ENCODE data around the gene ANKRD40.

ANKRD40 gene

DNA sequence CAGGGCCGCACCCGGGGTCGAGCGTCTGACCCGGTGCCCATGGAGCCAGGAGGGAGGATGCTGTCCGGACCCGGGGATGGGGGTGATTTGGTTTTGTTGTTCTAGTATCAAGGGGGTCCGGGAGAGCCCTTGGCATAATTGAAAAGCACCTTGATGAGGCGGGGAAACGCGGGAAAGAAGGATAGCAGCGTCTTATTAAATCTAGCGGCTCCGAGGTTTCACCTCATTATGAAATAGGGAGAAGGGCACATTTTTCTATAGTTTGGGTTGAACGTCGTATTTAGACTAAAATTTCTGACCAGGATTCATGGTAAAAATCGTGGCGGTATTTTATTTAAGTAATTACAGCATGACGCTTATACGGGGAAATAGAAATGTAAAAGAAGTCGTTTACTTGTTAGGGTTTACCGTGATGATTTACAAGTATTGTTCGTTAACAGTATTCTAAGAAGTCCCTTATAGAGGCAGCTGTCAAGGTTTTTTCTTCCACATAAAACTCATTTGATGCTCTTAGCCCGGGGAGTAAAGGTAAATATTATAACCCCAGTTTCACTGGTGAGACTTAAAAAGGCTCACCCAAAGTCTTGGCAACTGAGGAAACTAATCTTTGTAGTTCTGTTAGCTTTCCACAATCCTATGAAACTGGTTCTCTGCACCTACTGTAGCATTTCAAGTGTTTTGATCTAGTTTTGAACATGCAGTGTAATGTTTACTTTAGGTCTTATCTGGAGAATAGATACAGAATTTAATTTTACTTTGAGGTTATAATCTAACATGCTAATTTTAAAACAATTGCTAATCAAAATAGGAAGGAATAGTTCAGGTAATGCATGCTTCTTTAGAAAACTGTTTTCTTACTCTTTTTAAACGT is 12.4 kb upstream of the ANKRD40 start:
- no peak for TF ChIP-seq CTCF (conservative IDR thresholded peaks at IDR 0.05)

DNA sequence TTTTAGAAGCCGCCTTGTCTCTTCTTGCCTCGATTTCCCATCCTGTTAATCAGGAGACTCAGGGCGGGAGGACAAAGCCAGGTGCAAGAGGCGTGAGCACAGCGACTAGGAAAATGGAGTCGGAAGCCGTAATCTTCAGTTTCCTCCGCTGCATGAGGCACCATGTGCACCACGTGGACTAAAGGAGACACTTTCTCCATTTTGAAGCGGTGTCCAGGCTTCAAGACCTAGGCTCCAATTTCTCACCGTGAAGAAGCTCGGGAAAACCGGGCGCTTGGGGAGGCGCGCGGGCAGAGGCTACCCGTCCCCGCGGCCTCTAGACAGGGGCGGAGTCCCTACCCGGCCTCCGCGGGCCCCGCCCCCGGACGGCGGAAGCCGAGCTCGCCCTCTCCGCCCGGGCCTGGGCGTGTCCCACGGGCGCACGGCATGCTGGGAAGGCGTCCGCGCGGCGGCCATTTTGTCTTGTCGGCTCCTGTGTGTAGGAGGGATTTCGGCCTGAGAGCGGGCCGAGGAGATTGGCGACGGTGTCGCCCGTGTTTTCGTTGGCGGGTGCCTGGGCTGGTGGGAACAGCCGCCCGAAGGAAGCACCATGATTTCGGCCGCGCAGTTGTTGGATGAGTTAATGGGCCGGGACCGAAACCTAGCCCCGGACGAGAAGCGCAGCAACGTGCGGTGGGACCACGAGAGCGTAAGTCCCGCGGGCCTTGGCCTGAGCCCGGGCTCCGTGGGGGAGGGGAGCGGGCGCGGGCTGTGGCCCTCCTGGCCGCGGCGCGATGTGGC is 11.6 kb upstream of the ANKRD40 start, which contains the start of gene LUC7L3:
Gene LUC7L3 (plus strand): TSS at position 460 of the 780 bp plus-strand sequence. CDS start 130 bp downstream, at position 590.
- H3K27ac ChIP-seq = peak within 1 kb of the TSS; percentile 99
- no peak for TF ChIP-seq CTCF (conservative IDR thresholded peaks at IDR 0.05)

More for the DNA sequence above, 12.4 kb upstream of the ANKRD40 start:
- H3K27ac ChIP-seq = peak overlapping the region; percentile 99

DNA sequence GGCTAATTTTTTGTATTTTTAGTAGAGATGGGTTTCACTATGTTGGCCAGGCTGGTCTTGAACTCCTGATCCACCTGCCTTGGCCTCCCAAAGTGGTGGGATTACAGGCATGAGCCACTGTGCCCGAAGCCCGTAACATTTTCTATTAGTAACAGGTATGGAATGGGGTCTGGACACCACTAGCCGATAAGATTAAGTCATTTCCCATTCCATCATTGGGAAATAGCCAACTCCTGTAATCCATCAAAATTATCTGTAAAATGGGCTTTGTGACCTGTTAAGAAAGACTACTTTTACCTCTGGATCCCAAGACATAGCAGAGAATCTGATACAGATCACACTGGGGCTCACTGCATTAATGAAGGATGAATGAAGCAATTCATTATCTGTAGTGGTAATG is 7.8 kb upstream of the ANKRD40 start:
- no peak for TF ChIP-seq CTCF (conservative IDR thresholded peaks at IDR 0.05)
- H3K27ac ChIP-seq = peak overlapping the region; percentile 54

DNA sequence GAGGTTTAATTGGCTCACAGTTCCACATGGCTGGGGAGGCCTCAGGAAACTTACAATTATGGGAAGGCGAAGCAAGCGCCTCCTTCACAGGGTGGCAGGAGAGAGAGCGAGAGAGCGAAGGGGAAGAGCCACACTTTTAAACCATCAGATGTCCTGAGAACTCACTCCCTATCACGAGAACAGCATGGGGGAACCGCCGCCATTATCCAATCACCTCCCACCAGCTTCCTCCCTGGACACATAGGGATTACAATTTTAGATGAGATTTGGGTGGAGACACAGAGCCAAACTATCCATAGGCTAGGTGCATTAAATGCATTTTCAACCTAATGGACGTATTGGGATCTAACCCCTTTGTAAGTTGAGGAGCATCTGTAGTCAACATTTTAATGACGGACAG is 4.9 kb upstream of the ANKRD40 start:
- no peak for TF ChIP-seq CTCF (conservative IDR thresholded peaks at IDR 0.05)
- H3K27ac ChIP-seq = no peak overlapping the region

GRCh38 chr17:50710650-50711049 is 2.9 kb upstream of the ANKRD40 start:
- TF ChIP-seq CTCF (conservative IDR thresholded peaks at IDR 0.05) = no peak
- H3K27ac ChIP-seq = peak overlapping the region; percentile 100

GRCh38 chr17:50710025-50710424 is 2.3 kb upstream of the ANKRD40 start:
- TF ChIP-seq CTCF (conservative IDR thresholded peaks at IDR 0.05) = no peak

GRCh38 chr17:50709053-50709452 is 1.3 kb upstream of the ANKRD40 start:
- peak overlapping the region; percentile 100 for H3K27ac ChIP-seq

More at GRCh38 chr17:50710025-50710424, 2.3 kb upstream of the ANKRD40 start:
- H3K27ac ChIP-seq = peak overlapping the region; percentile 100

Measured in VCaP (cell line).